Smooth muscle cell (in vitro differentiated cells): ENCODE data around the gene CD96. TPM values are rescaled to one million over a fixed set of nuclear protein-coding genes. Genes with fewer than 3 reads are reported as not detected.

Experiments
- DNase-seq: peaks from one replicate; lab custom pipeline; 2025; ENCODE audit not compliant: unreplicated experiment; lab: John Stamatoyannopoulos, UW
- H2AFZ ChIP-seq: fragments of 200-600 bp; sonication (generic); 2 replicates; pipeline ENCODE4 v1.6.0; 2016; ENCODE audit warnings: antibody characterized with exemption, low read depth, mild to moderate bottlenecking
- H3F3A ChIP-seq: fragments of 200-600 bp; sonication (generic); 2 replicates; pipeline ENCODE4 v1.6.0; 2017; ENCODE audit warnings: antibody characterized with exemption, low read depth
- H3K27ac ChIP-seq: fragments of 200-600 bp; sonication (generic); 2 replicates; pipeline ENCODE4 v1.5.1; 2016; ENCODE audit warnings: low read depth, mild to moderate bottlenecking
- H3K27me3 ChIP-seq: fragments of 200-600 bp; sonication (generic); 2 replicates; pipeline ENCODE4 v1.6.1; 2016; ENCODE audit warnings: low read depth, mild to moderate bottlenecking
- H3K36me3 ChIP-seq: fragments of 200-600 bp; sonication (generic); 2 replicates; pipeline ENCODE4 v1.5.1; 2016; ENCODE audit warnings: low read depth
- H3K4me1 ChIP-seq: fragments of 200-600 bp; sonication (generic); 2 replicates; pipeline ENCODE4 v1.5.1; 2016; ENCODE audit warnings: low read depth
- H3K4me2 ChIP-seq: fragments of 200-600 bp; sonication (generic); 2 replicates; pipeline ENCODE4 v1.6.0; 2016; ENCODE audit warnings: mild to moderate bottlenecking
- H3K4me3 ChIP-seq: fragments of 200-600 bp; sonication (generic); 2 replicates; pipeline ENCODE4 v1.5.1; 2016; ENCODE audit warnings: mild to moderate bottlenecking
- H3K79me2 ChIP-seq: fragments of 200-600 bp; sonication (generic); 2 replicates; pipeline ENCODE4 v1.6.0; 2016; ENCODE audit warnings: low read depth, mild to moderate bottlenecking
- H3K9ac ChIP-seq: fragments of 200-600 bp; sonication (generic); 2 replicates; pipeline ENCODE4 v1.6.0; 2016; ENCODE audit warnings: low read depth
- H3K9me3 ChIP-seq: fragments of 200-600 bp; sonication (generic); replicated peaks from 2 replicates; pipeline ENCODE4 v1.5.1; 2016; ENCODE audit warnings: low read depth
- H4K20me1 ChIP-seq: fragments of 200-600 bp; sonication (generic); 2 replicates; pipeline ENCODE4 v1.6.0; 2016; ENCODE audit warnings: low read depth
- CTCF ChIP-seq: fragments of 200-600 bp; sonication (generic); IDR thresholded peaks from 2 replicates; pipeline ENCODE4 v1.5.1; 2017; ENCODE audit warnings: borderline replicate concordance, mild to moderate bottlenecking, antibody characterized with exemption; ENCODE audit not compliant: insufficient read depth, poor library complexity, severe bottlenecking
- WGBS: methylation state at CpG from one replicate; pipeline ENCODE4 v1.1.7; 2016; ENCODE audit warnings: low lambda C conversion rate; 5-methylcytosine and 5-hydroxymethylcytosine counted together
- polyA plus RNA-seq: library from polyadenylated mRNA; unstranded; fragments of >200 nt; fragmentation: Nextera tagmentation; extraction: Ambion mirVana; gene quantifications from 2 replicates; pipeline ENCODE4 v1.2.1, GENCODE V29; 2016
- total RNA-seq: library from RNA; depleted of rRNA; stranded (reverse); fragments of >200 nt; gene quantifications from 2 replicates; pipeline ENCODE4 v1.2.3, GENCODE V29; 2014

The CD96 gene
- total and polyA plus RNA-seq, 2 experiments from 2014 or later, result 0.09 to 0.46 TPM

GRCh38 chr3:111588527-111588926 lies 46.5 kb downstream of the CD96 start:
- Histone ChIP-seq H3K27ac (peak overlapping the region; percentile 68), H3F3A (peaks cover 3% of the 10 kb centered on the region), H3K36me3 (no peaks in the 10 kb centered on the region), H3K27me3 (no peaks in the 10 kb centered on the region), H3K9ac (no peak overlapping the region), H2AFZ (no peak overlapping the region), H3K4me3 (no peak overlapping the region), H3K79me2 (no peaks in the 10 kb centered on the region), H4K20me1 (no peaks in the 10 kb centered on the region), H3K9me3 (no peaks in the 10 kb centered on the region), H3K4me1 (no peaks in the 10 kb centered on the region), H3K4me2 (no peak overlapping the region)
- no peak for DNase-seq
- TF ChIP-seq CTCF, result no peak

- Histone ChIP-seq H3K27ac (peak overlapping the region; percentile 68), H3K4me1 (no peaks in the 10 kb centered on the region), H3K9ac (no peak overlapping the region)
Observed at GRCh38 chr3:111589303-111590142, 47.5 kb downstream of the CD96 start.

GRCh38 chr3:111590143-111590491 lies 48.1 kb downstream of the CD96 start:
- Histone ChIP-seq H3K4me2 (peak overlapping the region; percentile 41), H2AFZ (no peak overlapping the region), H3K36me3 (no peaks in the 10 kb centered on the region), H3K27me3 (no peaks in the 10 kb centered on the region), H3K27ac (peak overlapping the region; percentile 68), H4K20me1 (no peaks in the 10 kb centered on the region), H3K9ac (no peak overlapping the region), H3K4me1 (no peaks in the 10 kb centered on the region), H3F3A (peaks cover 3% of the 10 kb centered on the region), H3K9me3 (no peaks in the 10 kb centered on the region), H3K4me3 (no peak overlapping the region), H3K79me2 (no peaks in the 10 kb centered on the region)
- DNase-seq, result no peak
- 72% methylated on average over 1 of the region's 1 CpG for WGBS
- no peak for TF ChIP-seq CTCF

More at GRCh38 chr3:111589303-111590142, 47.5 kb downstream of the CD96 start:
- TF ChIP-seq CTCF, result no peak
- H3K4me3 ChIP-seq, result no peak overlapping the region
- no peaks in the 10 kb centered on the region for H3K27me3 ChIP-seq
- no peak overlapping the region for H2AFZ ChIP-seq
- no peak for DNase-seq
- WGBS, result 60% methylated on average over 2 of the region's 2 CpGs
- peak overlapping the region; percentile 41 for H3K4me2 ChIP-seq
- H4K20me1 ChIP-seq, result no peaks in the 10 kb centered on the region
- no peaks in the 10 kb centered on the region for H3K9me3 ChIP-seq
- H3F3A ChIP-seq, result peaks cover 3% of the 10 kb centered on the region
- no peaks in the 10 kb centered on the region for H3K79me2 ChIP-seq
- H3K36me3 ChIP-seq, result no peaks in the 10 kb centered on the region

GRCh38 chr3:111591555-111591954 lies 49.6 kb downstream of the CD96 start:
- Histone ChIP-seq H3K79me2 (no peaks in the 10 kb centered on the region), H3K4me1 (no peaks in the 10 kb centered on the region), H4K20me1 (no peaks in the 10 kb centered on the region), H3K4me3 (no peak overlapping the region), H3K9me3 (no peaks in the 10 kb centered on the region), H3K27me3 (no peaks in the 10 kb centered on the region), H3F3A (peaks cover 3% of the 10 kb centered on the region), H3K27ac (peak overlapping the region; percentile 58), H3K4me2 (peak overlapping the region; percentile 58), H3K36me3 (no peaks in the 10 kb centered on the region), H3K9ac (no peak overlapping the region), H2AFZ (peak overlapping the region; percentile 20)
- DNase-seq, result no peak
- 83% methylated on average over 3 of the region's 3 CpGs for WGBS
- no peak for TF ChIP-seq CTCF
